Vagina (tissue), 2 donors: ENCODE measurements around the gene LRRC74A.

Experiments
- CTCF ChIP-seq, 3 experiments: fragments of 450-650 bp in 2 of 3; fragments of 200-600 bp in 1 of 3; sonication (generic) in 1 of 3; IDR thresholded peaks; one replicate each; pipeline ENCODE4 v1.5.1; 2017 to 2019; ENCODE audit warnings: antibody characterized with exemption in 3 of 3, mild to moderate bottlenecking in 2 of 3, moderate library complexity in 2 of 3
- POLR2A ChIP-seq, 2 donors: fragments of 450-650 bp; IDR thresholded peaks; one replicate each; pipeline ENCODE4 v1.6.1; 2017; ENCODE audit warnings: antibody characterized with exemption in 2 of 2, mild to moderate bottlenecking in 2 of 2, moderate library complexity in 2 of 2

DNA sequence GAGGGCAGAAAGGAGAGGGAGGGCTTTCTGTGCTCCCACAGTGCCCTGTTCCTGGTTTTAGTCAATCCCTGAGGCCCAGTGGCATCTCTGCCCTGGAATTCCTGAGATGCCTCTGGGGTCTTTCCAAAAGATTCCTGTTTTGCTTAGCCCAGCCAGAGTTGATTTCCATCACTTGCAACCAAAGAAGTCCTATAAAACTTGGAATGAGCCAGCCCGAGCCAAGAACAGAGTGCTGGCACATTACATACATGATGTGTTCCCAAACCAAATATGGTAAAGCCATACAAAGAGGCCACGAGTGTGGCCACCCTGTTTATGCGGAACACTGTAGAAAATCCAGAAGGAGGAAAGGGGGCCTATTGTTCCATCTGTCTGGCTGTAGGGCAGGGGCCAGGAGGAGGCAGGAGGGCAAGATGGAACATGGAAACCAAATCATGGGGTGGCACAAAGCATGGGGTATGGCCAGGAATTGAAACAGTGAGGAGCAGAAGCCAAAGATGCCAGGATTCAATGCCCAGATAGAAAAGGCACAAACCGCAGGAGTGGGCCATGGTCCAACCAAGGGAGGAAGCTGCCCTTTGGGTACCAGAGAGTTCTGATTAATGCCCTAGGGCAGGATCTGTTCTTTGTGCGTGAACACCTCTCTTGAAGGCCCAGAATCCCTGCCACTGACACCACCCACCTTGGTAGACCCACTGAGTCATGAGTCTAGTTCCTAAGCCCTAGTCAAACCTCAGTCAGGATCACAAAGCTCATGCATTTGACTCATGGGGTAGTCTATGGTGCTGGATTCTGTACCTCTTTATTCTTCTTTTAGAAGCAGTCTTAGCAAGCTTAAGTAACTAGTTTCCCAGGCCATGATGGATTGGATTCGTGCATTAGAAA lies 75.2 kb downstream of the LRRC74A start:
- TF ChIP-seq CTCF (IDR thresholded peaks at IDR 0.05) (no peak), POLR2A (IDR thresholded peaks at IDR 0.05) (no peak)
